Eye (tissue), 1 donor: ENCODE measurements around the gene GNG14.
"Not testable (repeated sequence)": the region's sequence is repeated elsewhere in the genome, so short reads cannot be mapped to it uniquely, and the experiment has no call there.

Source experiments
- DNase-seq: peaks from one replicate; pipeline ENCODE4 v3.0.0-alpha.2; 2015

GNG14 gene

GRCh38 chr19:12697425-12697824 lies 9.6 kb downstream of the GNG14 start:
- DNase-seq: not testable (repeated sequence)

GRCh38 chr19:12698138-12698537 lies 10.3 kb downstream of the GNG14 start:
- no peak for DNase-seq

GRCh38 chr19:12701596-12702282 lies 13.9 kb downstream of the GNG14 start:
- no peak for DNase-seq

GRCh38 chr19:12703046-12703445 lies 15.2 kb downstream of the GNG14 start:
- peak; percentile 78 for DNase-seq

- no peak for DNase-seq
Observed at GRCh38 chr19:12705169-12705568, 17.4 kb downstream of the GNG14 start.

GRCh38 chr19:12705654-12706331 lies 18.0 kb downstream of the GNG14 start:
- DNase-seq: no peak

- no peak for DNase-seq
Observed at GRCh38 chr19:12706332-12706718, 18.5 kb downstream of the GNG14 start.

- DNase-seq: no peak
Observed at GRCh38 chr19:12708641-12709040, 20.8 kb downstream of the GNG14 start.

- no peak for DNase-seq
Observed at GRCh38 chr19:12711187-12711586, 23.4 kb downstream of the GNG14 start.

GRCh38 chr19:12712077-12712476 lies 24.3 kb downstream of the GNG14 start:
- not testable (repeated sequence) for DNase-seq

GRCh38 chr19:12713304-12713703 lies 25.5 kb downstream of the GNG14 start:
- DNase-seq: not testable (repeated sequence)

GRCh38 chr19:12715102-12715501 lies 27.3 kb downstream of the GNG14 start:
- no peak for DNase-seq

- no peak for DNase-seq
Observed at GRCh38 chr19:12715929-12716328, 28.1 kb downstream of the GNG14 start.

GRCh38 chr19:12720296-12720695 lies 32.5 kb downstream of the GNG14 start:
- DNase-seq: no peak

GRCh38 chr19:12720851-12721655 lies 33.3 kb downstream of the GNG14 start:
- DNase-seq: peak; percentile 58

- DNase-seq: peak; percentile 83
Observed at GRCh38 chr19:12721656-12722565, 34.1 kb downstream of the GNG14 start.

- peak; percentile 99 for DNase-seq
Observed at GRCh38 chr19:12722566-12723380, 35.0 kb downstream of the GNG14 start.

- no peak for DNase-seq
Observed at GRCh38 chr19:12723381-12723640, 35.5 kb downstream of the GNG14 start.

- peak; percentile 89 for DNase-seq
Observed at GRCh38 chr19:12723641-12724426, 36.0 kb downstream of the GNG14 start, which contains the start of gene TNPO2. Gene TNPO2 (minus strand): TSS chr19:12723932. CDS start chr19:12720977, 2,955 bp downstream.

GRCh38 chr19:12725612-12726011 lies 37.8 kb downstream of the GNG14 start:
- not testable (repeated sequence) for DNase-seq

GRCh38 chr19:12726988-12727316 lies 39.2 kb downstream of the GNG14 start:
- no peak for DNase-seq
